GM12878 (cell line): ENCODE results near the gene EBLN2.

ENCODE experiments used
- CTCF ChIP-seq, 3 experiments: IDR thresholded peaks in 2 of 3; conservative IDR thresholded peaks in 1 of 3; 2 replicates each; pipeline ENCODE4 v1.5.1; 2011; ENCODE audit warnings: low read depth in 3 of 3, low read length in 3 of 3, mild to moderate bottlenecking in 3 of 3, control low read depth in 2 of 3, moderate library complexity in 2 of 3, inconsistent platforms in 1 of 3, mixed read lengths in 1 of 3; ENCODE audit not compliant: control insufficient read depth in 2 of 3, insufficient read depth in 1 of 3; ENCODE audit errors: extremely low read depth in 1 of 3
- EZH2 ChIP-seq: IDR thresholded peaks from 2 replicates; pipeline ENCODE4 v1.6.1; 2012; ENCODE audit warnings: low read depth, mild to moderate bottlenecking, control low read depth, inconsistent platforms, low read length, borderline replicate concordance; ENCODE audit not compliant: control insufficient read depth
- POLR2A ChIP-seq: IDR thresholded peaks from 2 replicates; pipeline ENCODE4 v1.6.1; 2011; ENCODE audit warnings: low read depth, mild to moderate bottlenecking, low read length
- TAF1 ChIP-seq: IDR thresholded peaks from 2 replicates; pipeline ENCODE4 v1.6.1; 2011; ENCODE audit warnings: mild to moderate bottlenecking, low read depth, low read length, borderline replicate concordance

DNA sequence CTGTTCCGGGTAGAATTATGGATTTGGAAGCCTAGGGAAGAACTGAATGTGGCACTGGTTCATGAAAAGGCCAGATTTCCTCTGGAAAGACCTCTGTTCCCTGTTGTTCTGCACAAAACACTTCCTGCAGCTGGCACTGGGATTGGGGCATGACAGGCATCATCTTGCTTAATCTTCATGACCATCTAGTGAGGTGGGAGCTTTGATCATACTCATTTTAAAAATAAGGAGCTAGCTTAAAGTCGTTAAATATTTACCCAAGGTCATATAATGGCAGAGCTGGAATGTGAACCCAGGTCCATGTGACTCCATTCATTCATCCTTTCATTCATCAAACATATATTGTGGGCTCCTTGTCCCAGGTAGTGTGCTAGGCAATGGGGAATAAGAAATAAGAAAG, 40.4 kb downstream of the EBLN2 start:
- TF ChIP-seq CTCF (IDR thresholded peaks at IDR 0.05 in 2 of 3, conservative IDR thresholded peaks at IDR 0.05 in 1 of 3; ENCODE audit: control insufficient read depth in 2 of 3, extremely low read depth in 1 of 3, insufficient read depth in 1 of 3, low read depth in 3 of 3, low read length in 3 of 3) (no peak), TAF1 (no peak), POLR2A (no peak), EZH2 (no peak)
